HepG2 (cell line): ENCODE data around the gene NREP. TPM values are rescaled to one million over a fixed set of nuclear protein-coding genes. Genes with fewer than 3 reads are reported as not detected.

ENCODE experiments used
- ATAC-seq: fragments of 200-7000 bp; cut with Tn5 transposase; 3 replicates; pipeline ENCODE4 v1.9.1; 2020; ENCODE audit warnings: mild to moderate bottlenecking, moderate library complexity
- BruUV-seq: library from RNA; stranded (reverse); fragments of 400-500 nt; replicated peaks from 2 replicates; lab custom pipeline; 2021; lab: Mats Ljungman, UMichigan
- CTCF ChIA-PET: fragments of 300-600 bp; formaldehyde crosslinking; extraction: SDS; loops from one replicate; lab custom pipeline; 2021; ENCODE audit warnings: low total read pairs, inconsistent platforms, low intra/inter-chr PET ratio; lab: Yijun Ruan, JAX
- POLR2A ChIA-PET: fragments of 350-600 bp; sonication (Branson Sonifier 250); formaldehyde crosslinking; loops from one replicate; lab custom pipeline; 2020; ENCODE audit warnings: antibody characterized with exemption, inconsistent platforms; lab: Yijun Ruan, JAX
- DNase-seq: peaks from one replicate; pipeline ENCODE4 v3.0.0-alpha.2; 2015; ENCODE audit warnings: low spot score
- FAIRE-seq: peaks from 3 replicates; lab custom pipeline; 2011; peaks lifted over from hg19 to GRCh38; lab: Jason Lieb, UNC
- H2AFZ ChIP-seq: one replicate; pipeline ENCODE4 v1.6.1; 2011; ENCODE audit warnings: low read length, inconsistent platforms
- H3K27ac ChIP-seq: fragments of 300-600 bp; 3 replicates; pipeline ENCODE4 v1.8.0; 2011; ENCODE audit warnings: mixed run types, mild to moderate bottlenecking, mixed read lengths, low read length, inconsistent platforms; ENCODE audit not compliant: insufficient read depth; ENCODE audit errors: extremely low read length
- H3K27me3 ChIP-seq, 2 experiments: fragments of 200-600 bp in 1 of 2; 2 replicates in 1 of 2; 3 replicates in 1 of 2; pipeline versions ENCODE4 v1.6.0 to v1.8.0; 2011; ENCODE audit warnings: low read length in 2 of 2, mild to moderate bottlenecking in 2 of 2, moderate library complexity in 2 of 2, inconsistent platforms in 1 of 2; ENCODE audit not compliant: insufficient read depth in 2 of 2, control insufficient read depth in 1 of 2
- H3K36me3 ChIP-seq, 2 experiments: fragments of 200-600 bp in 1 of 2; replicated peaks in 1 of 2; 2 replicates in 1 of 2; 3 replicates in 1 of 2; pipeline versions ENCODE4 v1.5.1 to v1.8.0; 2011; ENCODE audit warnings: low read length in 2 of 2, inconsistent platforms in 1 of 2; ENCODE audit not compliant: insufficient read depth in 2 of 2, control insufficient read depth in 1 of 2
- H3K4me1 ChIP-seq: 2 replicates; pipeline ENCODE4 v1.5.1; 2012; ENCODE audit warnings: low read length, inconsistent platforms; ENCODE audit not compliant: insufficient read depth
- H3K4me2 ChIP-seq: 2 replicates; pipeline ENCODE4 v1.6.0; 2011; ENCODE audit warnings: low read depth, low read length, inconsistent platforms
- H3K4me3 ChIP-seq, 3 experiments: fragments of 200-600 bp in 1 of 3; sonication (generic), shearing (Covaris generic) in 1 of 3; replicated peaks in 1 of 3; 2 replicates each; pipeline ENCODE4 v1.5.1; 2011 to 2016; ENCODE audit warnings: low read length in 3 of 3, inconsistent platforms in 2 of 3, low read depth in 2 of 3, mild to moderate bottlenecking in 2 of 3, control low read depth in 1 of 3, mixed read lengths in 1 of 3; ENCODE audit not compliant: insufficient read depth in 1 of 3
- H3K79me2 ChIP-seq: one replicate; pipeline ENCODE4 v1.6.1; 2011; ENCODE audit warnings: low read length, inconsistent platforms; ENCODE audit not compliant: insufficient read depth
- H3K9ac ChIP-seq: 2 replicates; pipeline ENCODE4 v1.6.0; 2011; ENCODE audit warnings: mild to moderate bottlenecking, low read depth, low read length, inconsistent platforms; ENCODE audit not compliant: insufficient read depth
- H3K9me3 ChIP-seq: 2 replicates; pipeline ENCODE4 v1.5.1; 2012; ENCODE audit warnings: mild to moderate bottlenecking, low read length
- H4K20me1 ChIP-seq: 2 replicates; pipeline ENCODE4 v1.6.0; 2011; ENCODE audit warnings: inconsistent platforms, mild to moderate bottlenecking, low read length, moderate library complexity; ENCODE audit not compliant: insufficient read depth
- BCL6 ChIP-seq: IDR thresholded peaks from 2 replicates; pipeline ENCODE4 v1.6.1; 2016; ENCODE audit warnings: missing genetic modification reagents, missing compliant biosample characterization
- CBX2 ChIP-seq, 2 experiments: fragments of 200-600 bp in 1 of 2; sonication (generic); formaldehyde crosslinking in 1 of 2; IDR thresholded peaks; 2 replicates each; pipeline versions ENCODE4 v1.7.0 to v1.8.1; 2018 to 2022; ENCODE audit warnings: low read depth in 2 of 2, low read length in 1 of 2, mild to moderate bottlenecking in 1 of 2, missing genetic modification reagents in 1 of 2
- E2F1 ChIP-seq: sonication (generic); formaldehyde crosslinking; IDR thresholded peaks from 2 replicates; pipeline ENCODE4 v1.5.0; 2020; ENCODE audit warnings: missing genetic modification reagents
- KLF6 ChIP-seq: IDR thresholded peaks from 2 replicates; pipeline ENCODE4 v1.8.0; 2016; ENCODE audit warnings: missing biosample characterization, missing genetic modification reagents
- MEF2D ChIP-seq: sonication (generic); formaldehyde crosslinking; IDR thresholded peaks from 2 replicates; pipeline ENCODE4 v1.5.1; 2020; ENCODE audit warnings: mild to moderate bottlenecking, missing genetic modification reagents
- SETDB1 ChIP-seq: sonication (generic); formaldehyde crosslinking; IDR thresholded peaks from 2 replicates; pipeline ENCODE4 v1.5.1; 2020; ENCODE audit warnings: missing genetic modification reagents, mild to moderate bottlenecking, borderline replicate concordance
- TAF1 ChIP-seq: sonication (generic); formaldehyde crosslinking; IDR thresholded peaks from 2 replicates; pipeline ENCODE4 v1.4.0; 2020; ENCODE audit warnings: missing genetic modification reagents
- TGIF2 ChIP-seq: IDR thresholded peaks from 2 replicates; pipeline ENCODE4 v1.6.1; 2016; ENCODE audit warnings: control low read depth, missing compliant biosample characterization
- TIGD3 ChIP-seq: sonication (generic); formaldehyde crosslinking; IDR thresholded peaks from 2 replicates; pipeline ENCODE4 v1.5.1; 2020; ENCODE audit warnings: mild to moderate bottlenecking, missing genetic modification reagents, borderline replicate concordance
- ZBTB39 ChIP-seq: sonication (generic); formaldehyde crosslinking; IDR thresholded peaks from 2 replicates; pipeline ENCODE4 v1.5.0; 2020; ENCODE audit warnings: missing genetic modification reagents
- ZEB1 ChIP-seq: IDR thresholded peaks from 2 replicates; pipeline ENCODE4 v1.6.1; 2012; ENCODE audit warnings: mild to moderate bottlenecking, low read depth, inconsistent platforms; ENCODE audit not compliant: insufficient replicate concordance
- ZNF816 ChIP-seq: sonication (generic); formaldehyde crosslinking; IDR thresholded peaks from 2 replicates; pipeline ENCODE4 v1.8.0; 2022; ENCODE audit warnings: missing genetic modification reagents, mild to moderate bottlenecking, borderline replicate concordance
- WGBS: methylation state at CpG from one replicate; pipeline ENCODE4 v1.1.6; 2017; ENCODE audit warnings: low lambda C conversion rate; 5-methylcytosine and 5-hydroxymethylcytosine counted together
- in situ Hi-C: cut with HindIII; loops from 2 replicates; pipeline ENCODE4 v1.10.0; 2017; ENCODE audit warnings: low pct_unique_long_range_greater_than_20kb; ENCODE audit not compliant: extremely low pct_ligation_motif_present
- intact Hi-C: fragments of 100-400 bp; cut with micrococcal nuclease; formaldehyde crosslinking; loops from one replicate; pipeline ENCODE4 v1.10.0; 2022; ENCODE audit not compliant: unreplicated experiment
- polyA plus RNA-seq, 8 experiments: library from polyadenylated mRNA; depleted of rRNA in 3 of 8; stranded (reverse) in 7 of 8; unstranded in 1 of 8; fragments of >200 nt; fragmentation: Illumina TruSeq in 4 of 8; extraction: Trizol in 4 of 8; gene quantifications; 2 replicates each; pipeline versions ENCODE4 v1.2.1 to v1.2.3, GENCODE V29; 2011 to 2016; ENCODE audit warnings: low read depth in 4 of 8, missing spikeins in 1 of 8, mixed read lengths in 1 of 8; ENCODE audit not compliant: insufficient read depth in 1 of 8
- total RNA-seq, 5 experiments: library from RNA; depleted of rRNA; stranded (reverse); fragments of >200 nt; fragmentation: Illumina TruSeq; extraction: Trizol; gene quantifications; 2 replicates each; pipeline ENCODE4 v1.2.3, GENCODE V29; 2016; ENCODE audit warnings: low read depth in 1 of 5

NREP gene
- total and polyA plus RNA-seq, 2 of the 13 experiments (the other 11 are each of a cell fraction or from before 2014, with no cell fraction given): 40.5 to 102 TPM

DNA sequence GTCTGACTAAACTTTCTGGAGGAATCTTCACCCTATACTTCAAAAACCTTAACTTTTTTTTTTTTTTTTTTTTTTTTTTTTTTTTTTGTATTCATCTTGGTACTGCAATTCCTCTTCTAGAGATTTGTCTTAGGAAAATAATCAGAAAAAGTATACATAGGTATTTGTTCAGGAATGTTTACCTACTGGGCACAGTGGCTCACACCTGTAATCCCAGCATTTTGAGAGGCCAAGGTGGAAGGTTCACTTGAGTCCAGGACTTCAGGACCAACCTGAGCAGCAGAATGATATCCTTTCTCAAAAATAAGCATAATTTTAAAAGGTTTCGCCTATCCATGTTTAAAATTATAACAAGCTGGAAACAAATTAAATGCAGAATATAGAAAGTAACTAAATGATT is 33.3 kb upstream of the NREP start:
- Histone ChIP-seq H3K4me2 (no peak overlapping the region), H3K4me3 (no peak overlapping the region), H3K27me3 (no peaks in the 10 kb centered on the region; a peak in 2 of 5 replicates), H3K9me3 (no peaks in the 10 kb centered on the region), H3K79me2 (no peaks in the 10 kb centered on the region), H3K9ac (no peak overlapping the region), H3K36me3 (no peaks in the 10 kb centered on the region), H3K4me1 (no peaks in the 10 kb centered on the region), H4K20me1 (no peaks in the 10 kb centered on the region), H3K27ac (no peak overlapping the region), H2AFZ (no peak overlapping the region)
- in situ Hi-C loops: no loop called here
- no TSS peak for BruUV-seq
- intact Hi-C loops: no loop called here
- no peak for FAIRE-seq
- ChIA-PET CTCF (no interaction called here), POLR2A (no interaction called here)
- 28% methylated on average over 1 of the region's 1 CpG for WGBS
- TF ChIP-seq CBX2 (IDR thresholded peaks at IDR 0.05; ENCODE audit: low read depth, low read length) (no peak), CBX2 (CRISPR knock-in tag; IDR thresholded peaks at IDR 0.05; ENCODE audit: low read depth) (no peak), MEF2D (CRISPR knock-in tag) (no peak)
- DNase-seq: no peak
- ATAC-seq: no peak

DNA sequence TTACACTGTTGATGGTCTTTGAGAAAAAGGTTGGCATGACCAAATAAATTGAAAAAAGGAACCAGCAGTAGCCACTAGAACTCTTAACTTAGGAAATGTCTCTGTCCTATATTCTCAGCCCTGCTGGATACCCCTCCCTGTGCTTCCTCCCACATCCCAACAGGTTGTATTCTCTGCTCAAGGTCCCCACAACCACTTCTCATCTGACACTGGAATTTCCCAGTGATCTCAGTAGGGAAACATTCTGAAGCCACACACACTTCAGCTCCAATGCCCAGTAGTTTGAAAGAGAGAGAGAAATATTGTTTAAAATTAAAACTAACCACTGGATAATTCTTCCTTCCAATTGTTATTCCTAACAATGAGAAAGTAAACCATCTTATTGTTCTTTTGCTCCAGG is 30.0 kb upstream of the NREP start:
- ChIA-PET POLR2A (no interaction called here), CTCF (no interaction called here)
- TF ChIP-seq BCL6: no peak
- TF ChIP-seq KLF6 (CRISPR knock-in tag): no peak
- no peak for TF ChIP-seq ZNF816
- no peak for TF ChIP-seq ZBTB39 (CRISPR knock-in tag)
- TF ChIP-seq TIGD3 (CRISPR knock-in tag): no peak
- TF ChIP-seq TAF1: no peak
- no peak for TF ChIP-seq E2F1
- no peak for TF ChIP-seq ZEB1
- TF ChIP-seq SETDB1: no peak
- no peak for TF ChIP-seq TGIF2 (CRISPR knock-in tag)
- H3K27ac ChIP-seq: no peak overlapping the region
- H3K9me3 ChIP-seq: no peaks in the 10 kb centered on the region
- peaks cover 0 to 4% of the 10 kb centered on the region in 2 experiments; a peak in 1 of 5 replicates for H3K27me3 ChIP-seq
- H3K36me3 ChIP-seq: no peaks in the 10 kb centered on the region
- in situ Hi-C loops (no loop called here), intact Hi-C loops (no loop called here)
- no peak overlapping the region for H3K4me3 ChIP-seq
- H2AFZ ChIP-seq: no peak overlapping the region
- no peak overlapping the region for H3K4me2 ChIP-seq
- BruUV-seq: no TSS peak
- H3K4me1 ChIP-seq: no peaks in the 10 kb centered on the region
- H4K20me1 ChIP-seq: no peaks in the 10 kb centered on the region
- FAIRE-seq (no peak), DNase-seq (no peak), ATAC-seq (no peak)
- no peaks in the 10 kb centered on the region for H3K79me2 ChIP-seq
- no peak overlapping the region for H3K9ac ChIP-seq
